Measurements from ENCODE around the gene SCAF4.

DNA sequence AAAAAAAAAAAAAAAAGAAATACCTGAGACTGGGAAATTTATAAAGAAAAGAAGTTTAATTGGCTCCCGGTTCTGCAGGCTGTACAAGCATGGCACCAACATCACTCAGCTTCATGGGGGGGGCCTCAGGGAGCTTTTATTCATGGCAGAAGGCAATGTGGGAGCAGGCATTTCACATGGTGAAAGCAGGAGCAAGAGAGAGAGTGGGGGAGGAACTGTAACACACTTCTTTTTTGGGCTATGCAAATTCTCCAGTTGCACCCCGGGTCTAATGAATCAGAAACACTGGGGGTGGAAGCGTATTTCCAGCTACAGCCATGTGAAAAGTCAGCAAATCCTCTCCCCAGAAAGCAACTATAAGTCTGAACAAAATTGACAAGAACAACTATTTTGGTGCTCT is 84.3 kb downstream of the SCAF4 start:
- TF ChIP-seq, protein P1, sequence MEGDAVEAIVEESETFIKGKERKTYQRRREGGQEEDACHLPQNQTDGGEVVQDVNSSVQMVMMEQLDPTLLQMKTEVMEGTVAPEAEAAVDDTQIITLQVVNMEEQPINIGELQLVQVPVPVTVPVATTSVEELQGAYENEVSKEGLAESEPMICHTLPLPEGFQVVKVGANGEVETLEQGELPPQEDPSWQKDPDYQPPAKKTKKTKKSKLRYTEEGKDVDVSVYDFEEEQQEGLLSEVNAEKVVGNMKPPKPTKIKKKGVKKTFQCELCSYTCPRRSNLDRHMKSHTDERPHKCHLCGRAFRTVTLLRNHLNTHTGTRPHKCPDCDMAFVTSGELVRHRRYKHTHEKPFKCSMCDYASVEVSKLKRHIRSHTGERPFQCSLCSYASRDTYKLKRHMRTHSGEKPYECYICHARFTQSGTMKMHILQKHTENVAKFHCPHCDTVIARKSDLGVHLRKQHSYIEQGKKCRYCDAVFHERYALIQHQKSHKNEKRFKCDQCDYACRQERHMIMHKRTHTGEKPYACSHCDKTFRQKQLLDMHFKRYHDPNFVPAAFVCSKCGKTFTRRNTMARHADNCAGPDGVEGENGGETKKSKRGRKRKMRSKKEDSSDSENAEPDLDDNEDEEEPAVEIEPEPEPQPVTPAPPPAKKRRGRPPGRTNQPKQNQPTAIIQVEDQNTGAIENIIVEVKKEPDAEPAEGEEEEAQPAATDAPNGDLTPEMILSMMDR (IDR thresholded peaks at IDR 0.05; ENCODE audit: extremely low read depth in 1 of 2, insufficient read depth in 1 of 2, low read depth in 1 of 2, low read length in 2 of 2), result no peak
- TF ChIP-seq POLR2AphosphoS5 (IDR thresholded peaks at IDR 0.05; ENCODE audit: insufficient read depth, low read depth, low read length) (no peak), FOS (IDR thresholded peaks at IDR 0.05; ENCODE audit: borderline replicate concordance, insufficient read depth, low read length) (no peak), EZH2 (IDR thresholded peaks at IDR 0.05; ENCODE audit: borderline replicate concordance, low read depth, low read length, severe bottlenecking) (no peak), POLR2A (IDR thresholded peaks at IDR 0.05; ENCODE audit: low read depth, low read length) (no peak)
- TF ChIP-seq, protein P2, sequence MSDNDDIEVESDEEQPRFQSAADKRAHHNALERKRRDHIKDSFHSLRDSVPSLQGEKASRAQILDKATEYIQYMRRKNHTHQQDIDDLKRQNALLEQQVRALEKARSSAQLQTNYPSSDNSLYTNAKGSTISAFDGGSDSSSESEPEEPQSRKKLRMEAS (IDR thresholded peaks at IDR 0.05; ENCODE audit: insufficient read depth, insufficient read length), result no peak

All from endothelial cell of umbilical vein (primary cell).